Neutrophil (primary cell): ENCODE results near the gene MAL.

ENCODE experiments used
- H3K27ac ChIP-seq: fragments of 200-600 bp; sonication (generic); 2 replicates; pipeline ENCODE4 v1.5.1; 2016; ENCODE audit warnings: mild to moderate bottlenecking, moderate library complexity
- H3K27me3 ChIP-seq: fragments of 200-600 bp; sonication (generic); 2 replicates; pipeline ENCODE4 v1.6.0; 2016; ENCODE audit warnings: mild to moderate bottlenecking
- H3K36me3 ChIP-seq: fragments of 200-600 bp; sonication (generic); 2 replicates; pipeline ENCODE4 v1.5.1; 2017
- H3K4me1 ChIP-seq, 2 experiments: fragments of 200-600 bp in 1 of 2; sonication (generic) in 1 of 2; 1 replicate in 1 of 2; 2 replicates in 1 of 2; pipeline versions ENCODE4 v1.5.1 to v1.6.1; 2013 to 2016; ENCODE audit warnings: low read depth in 1 of 2, low read length in 1 of 2, mild to moderate bottlenecking in 1 of 2, moderate library complexity in 1 of 2; ENCODE audit not compliant: control insufficient read depth in 1 of 2, insufficient read depth in 1 of 2
- H3K4me3 ChIP-seq, 2 experiments: fragments of 200-600 bp in 1 of 2; sonication (generic) in 1 of 2; 1 replicate in 1 of 2; 2 replicates in 1 of 2; pipeline ENCODE4 v1.5.1; 2013 to 2016; ENCODE audit warnings: low read depth in 1 of 2, low read length in 1 of 2, mild to moderate bottlenecking in 1 of 2, moderate library complexity in 1 of 2
- H3K9me3 ChIP-seq: fragments of 200-600 bp; sonication (generic); 2 replicates; pipeline ENCODE4 v1.5.1; 2016
- TF ChIP-seq, protein P1 (sequence below): fragments of 200-600 bp; sonication (generic); IDR thresholded peaks from 2 replicates; pipeline ENCODE4 v1.5.1; 2016; ENCODE audit warnings: antibody characterized with exemption

MAL gene

DNA sequence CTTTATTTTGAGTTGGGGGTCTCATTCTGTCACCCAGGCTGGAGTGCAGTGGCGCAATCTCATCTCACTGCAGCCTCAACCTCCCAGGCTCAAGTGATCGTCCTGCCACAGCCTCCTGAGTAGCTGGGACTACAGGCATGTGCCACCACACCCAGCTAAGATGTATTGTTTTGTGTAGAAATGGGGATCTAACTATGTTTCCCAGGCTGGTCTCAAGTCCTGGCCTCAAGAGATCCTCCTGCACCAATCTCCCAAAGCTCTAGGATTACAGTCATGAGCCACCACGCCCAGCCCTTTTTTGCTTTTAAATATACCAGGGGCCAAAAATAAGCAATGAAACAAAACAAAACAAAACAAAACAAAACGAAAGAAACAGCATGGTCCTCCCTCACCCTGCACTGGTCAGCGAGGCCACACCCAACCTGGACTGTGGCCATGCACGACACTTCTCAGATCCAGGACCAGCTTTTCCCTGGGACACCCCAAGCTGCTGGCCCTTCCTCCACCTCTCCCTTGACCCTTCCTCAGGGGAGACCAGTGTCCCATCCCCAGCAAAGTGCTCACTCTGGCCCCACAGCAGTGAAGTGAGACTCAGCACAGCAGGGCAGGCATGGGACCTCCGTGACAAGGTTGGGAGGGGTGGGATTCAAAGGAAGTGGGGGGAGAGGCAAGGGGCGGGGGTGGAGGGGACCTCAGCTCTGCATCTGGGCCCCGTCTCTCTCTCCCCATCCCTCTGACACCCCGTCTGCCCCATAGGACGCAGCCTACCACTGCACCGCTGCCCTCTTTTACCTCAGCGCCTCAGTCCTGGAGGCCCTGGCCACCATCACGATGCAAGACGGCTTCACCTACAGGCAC lies 23.5 kb downstream of the MAL start:
- H3K36me3 ChIP-seq, result no peaks in the 10 kb centered on the region
- no peak overlapping the region for H3K4me3 ChIP-seq
- no peaks in the 10 kb centered on the region for H3K9me3 ChIP-seq
- peaks cover 20% of the 10 kb centered on the region for H3K27me3 ChIP-seq
- TF ChIP-seq, protein P1, sequence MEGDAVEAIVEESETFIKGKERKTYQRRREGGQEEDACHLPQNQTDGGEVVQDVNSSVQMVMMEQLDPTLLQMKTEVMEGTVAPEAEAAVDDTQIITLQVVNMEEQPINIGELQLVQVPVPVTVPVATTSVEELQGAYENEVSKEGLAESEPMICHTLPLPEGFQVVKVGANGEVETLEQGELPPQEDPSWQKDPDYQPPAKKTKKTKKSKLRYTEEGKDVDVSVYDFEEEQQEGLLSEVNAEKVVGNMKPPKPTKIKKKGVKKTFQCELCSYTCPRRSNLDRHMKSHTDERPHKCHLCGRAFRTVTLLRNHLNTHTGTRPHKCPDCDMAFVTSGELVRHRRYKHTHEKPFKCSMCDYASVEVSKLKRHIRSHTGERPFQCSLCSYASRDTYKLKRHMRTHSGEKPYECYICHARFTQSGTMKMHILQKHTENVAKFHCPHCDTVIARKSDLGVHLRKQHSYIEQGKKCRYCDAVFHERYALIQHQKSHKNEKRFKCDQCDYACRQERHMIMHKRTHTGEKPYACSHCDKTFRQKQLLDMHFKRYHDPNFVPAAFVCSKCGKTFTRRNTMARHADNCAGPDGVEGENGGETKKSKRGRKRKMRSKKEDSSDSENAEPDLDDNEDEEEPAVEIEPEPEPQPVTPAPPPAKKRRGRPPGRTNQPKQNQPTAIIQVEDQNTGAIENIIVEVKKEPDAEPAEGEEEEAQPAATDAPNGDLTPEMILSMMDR, result no peak
- H3K27ac ChIP-seq, result no peak overlapping the region
- H3K4me1 ChIP-seq, result no peaks in the 10 kb centered on the region

DNA sequence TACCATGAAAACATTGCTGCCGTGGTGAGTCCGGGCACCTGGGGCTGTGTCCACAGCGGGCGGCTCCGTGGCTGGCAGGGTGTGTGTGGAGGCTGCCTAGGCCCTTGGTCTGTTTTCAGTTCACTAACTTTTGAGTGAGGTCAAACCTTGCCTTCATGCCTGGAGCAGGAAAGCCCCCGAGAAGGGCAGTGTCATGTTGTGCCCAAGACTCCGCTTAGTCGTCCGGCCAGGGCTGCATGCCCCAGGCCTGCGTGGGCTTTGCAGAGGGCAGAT lies 24.1 kb downstream of the MAL start:
- TF ChIP-seq, protein P1, result no peak
- H3K36me3 ChIP-seq, result no peaks in the 10 kb centered on the region
- peaks cover 20% of the 10 kb centered on the region for H3K27me3 ChIP-seq
- no peak overlapping the region for H3K27ac ChIP-seq
- H3K9me3 ChIP-seq, result no peaks in the 10 kb centered on the region
- H3K4me3 ChIP-seq, result no peak overlapping the region
- H3K4me1 ChIP-seq, result no peaks in the 10 kb centered on the region

DNA sequence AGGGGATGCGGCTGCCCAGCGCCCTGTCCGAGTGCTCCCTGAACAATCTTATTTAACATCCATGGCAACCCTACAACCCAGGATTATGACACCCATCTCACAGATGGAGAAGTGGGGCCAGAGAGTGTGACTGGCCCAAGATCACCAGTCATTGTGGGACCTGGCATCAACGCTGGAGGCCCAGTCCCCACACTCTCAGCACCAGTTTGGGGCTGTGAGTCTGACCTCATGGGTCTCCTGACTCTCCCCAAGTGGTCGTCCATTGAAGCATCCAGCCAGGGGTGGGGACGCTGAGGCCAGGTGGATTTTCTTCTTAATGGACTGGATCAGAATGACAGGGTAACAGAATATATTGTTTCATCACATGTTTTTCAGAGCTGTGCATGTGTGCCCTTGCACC lies 24.5 kb downstream of the MAL start:
- TF ChIP-seq, protein P1, result no peak
- Histone ChIP-seq H3K9me3 (no peaks in the 10 kb centered on the region), H3K4me3 (no peak overlapping the region), H3K27ac (no peak overlapping the region), H3K4me1 (no peaks in the 10 kb centered on the region), H3K36me3 (no peaks in the 10 kb centered on the region), H3K27me3 (peaks cover 18% of the 10 kb centered on the region)

DNA sequence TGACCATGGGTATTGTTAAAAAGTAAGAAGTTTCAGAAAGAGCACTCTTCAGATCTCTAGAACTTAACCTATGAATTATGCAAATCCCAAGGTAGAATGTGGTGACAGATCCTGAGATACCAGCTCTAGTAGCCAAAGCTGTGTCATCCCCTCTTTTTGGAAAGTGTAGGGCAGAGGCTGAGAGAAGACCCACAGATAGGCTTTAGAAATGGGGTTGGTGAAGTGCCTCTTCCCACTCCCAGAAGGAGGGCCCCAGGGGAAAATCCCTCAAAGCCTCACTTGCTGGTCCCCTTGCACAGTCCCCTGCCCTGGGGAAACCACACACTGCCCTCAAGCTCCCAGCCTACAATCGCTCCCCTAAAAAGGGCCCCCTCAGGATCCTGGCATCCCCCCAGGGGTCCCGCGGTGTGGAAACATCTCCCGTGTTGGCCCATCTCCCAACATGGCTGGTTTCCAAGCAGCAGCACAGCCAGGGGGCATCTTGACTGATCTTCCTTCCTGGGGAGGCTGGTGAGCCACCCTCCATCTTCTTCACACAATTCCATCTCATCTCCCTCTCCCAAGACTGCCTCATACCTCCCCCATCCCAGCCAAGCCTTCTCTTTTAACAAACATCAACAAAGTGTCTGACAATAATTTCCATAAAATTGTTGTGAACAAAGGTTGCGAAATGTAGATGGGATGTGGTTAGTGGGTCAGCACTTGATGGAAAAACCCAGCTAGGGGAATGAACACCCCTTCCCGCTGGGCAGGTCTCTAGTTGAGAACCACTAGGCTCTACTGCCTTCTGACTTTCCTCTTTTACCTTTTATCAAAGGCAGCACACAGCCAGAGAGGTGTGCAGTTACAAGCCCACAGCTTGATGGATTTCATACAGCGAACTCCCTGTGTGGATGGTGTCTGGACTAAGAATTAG lies 25.1 kb downstream of the MAL start:
- peaks cover 18% of the 10 kb centered on the region for H3K27me3 ChIP-seq
- no peaks in the 10 kb centered on the region for H3K36me3 ChIP-seq
- no peak overlapping the region for H3K27ac ChIP-seq
- no peaks in the 10 kb centered on the region for H3K9me3 ChIP-seq
- TF ChIP-seq, protein P1, result no peak
- H3K4me3 ChIP-seq, result no peak overlapping the region
- H3K4me1 ChIP-seq, result no peaks in the 10 kb centered on the region

DNA sequence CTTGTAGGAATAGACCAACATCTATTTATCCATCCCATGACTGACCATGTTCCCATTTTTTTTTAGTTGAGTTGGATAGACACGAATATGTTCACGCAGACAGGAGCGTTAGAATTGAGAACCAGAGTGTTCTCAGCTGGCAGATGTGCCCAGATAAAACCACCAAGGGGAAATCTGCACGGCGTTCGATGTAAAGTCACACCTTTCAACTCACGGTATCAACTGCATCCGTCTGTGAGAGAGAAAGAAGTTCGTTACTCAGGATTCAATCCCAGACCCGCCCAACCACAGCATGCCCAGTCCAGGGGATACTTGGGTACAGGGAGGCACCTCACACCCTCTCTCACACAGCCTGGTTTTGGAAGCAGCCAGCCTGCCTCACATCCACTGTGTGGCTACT lies 26.1 kb downstream of the MAL start:
- Histone ChIP-seq H3K27me3 (peaks cover 18% of the 10 kb centered on the region), H3K4me1 (no peaks in the 10 kb centered on the region), H3K36me3 (no peaks in the 10 kb centered on the region), H3K4me3 (no peak overlapping the region), H3K27ac (no peak overlapping the region), H3K9me3 (no peaks in the 10 kb centered on the region)
- TF ChIP-seq, protein P1, result no peak
